ENCODE measurements around the gene MAP2K7. TPM values are rescaled to one million over a fixed set of nuclear protein-coding genes. Genes with fewer than 3 reads are reported as not detected.

Gene MAP2K7
- total and polyA plus RNA-seq, 2 donors: 9.8 to 31.0 TPM

Other genes with a start within 250 kb of the MAP2K7 start
- 2.3 TPM for gene RETN, start 234.8 kb upstream of the MAP2K7 start, total RNA-seq
- gene RETN, start 234.8 kb upstream of the MAP2K7 start, polyA plus RNA-seq: 17.8 TPM
- gene MCEMP1, start 226.8 kb upstream of the MAP2K7 start, total RNA-seq: 0.26 TPM
- gene MCEMP1, start 226.8 kb upstream of the MAP2K7 start, polyA plus RNA-seq: 1.1 TPM
- 21.6 TPM for gene TRAPPC5, start 223.0 kb upstream of the MAP2K7 start, total RNA-seq
- gene TRAPPC5, start 223.0 kb upstream of the MAP2K7 start, polyA plus RNA-seq: 112 TPM
- gene FCER2, start 201.7 kb upstream of the MAP2K7 start, total RNA-seq: 0.21 TPM
- 0.90 TPM for gene FCER2, start 201.7 kb upstream of the MAP2K7 start, polyA plus RNA-seq
- 0.48 TPM for gene CLEC4G, start 171.8 kb upstream of the MAP2K7 start, total RNA-seq
- gene CLEC4G, start 171.8 kb upstream of the MAP2K7 start, polyA plus RNA-seq: 1.1 TPM
- gene CD209, start 156.3 kb upstream of the MAP2K7 start, total RNA-seq: 6.2 TPM
- gene CD209, start 156.3 kb upstream of the MAP2K7 start, polyA plus RNA-seq: 5.3 TPM
- not detected for gene CLEC4M, start 140.6 kb upstream of the MAP2K7 start, total RNA-seq
- not detected for gene CLEC4M, start 140.6 kb upstream of the MAP2K7 start, polyA plus RNA-seq
- 7.8 TPM for gene EVI5L, start 73.7 kb upstream of the MAP2K7 start, total RNA-seq
- 21.1 TPM for gene EVI5L, start 73.7 kb upstream of the MAP2K7 start, polyA plus RNA-seq
- 0.11 TPM for gene PRR36, start 29.5 kb upstream of the MAP2K7 start, total RNA-seq
- 0.10 TPM for gene PRR36, start 29.5 kb upstream of the MAP2K7 start, polyA plus RNA-seq
- gene LRRC8E, start 15.4 kb upstream of the MAP2K7 start, total RNA-seq: 1.3 TPM
- gene LRRC8E, start 15.4 kb upstream of the MAP2K7 start, polyA plus RNA-seq: 1.1 TPM
- not detected for gene TGFBR3L, start 11.0 kb downstream of the MAP2K7 start, total RNA-seq
- 2.6 TPM for gene TGFBR3L, start 11.0 kb downstream of the MAP2K7 start, polyA plus RNA-seq
- gene SNAPC2, start 16.5 kb downstream of the MAP2K7 start, total RNA-seq: 6.8 TPM
- gene SNAPC2, start 16.5 kb downstream of the MAP2K7 start, polyA plus RNA-seq: 55.6 TPM
- gene CTXN1, start 22.3 kb downstream of the MAP2K7 start, total RNA-seq: 0.63 TPM
- 22.1 TPM for gene CTXN1, start 22.3 kb downstream of the MAP2K7 start, polyA plus RNA-seq
- gene TIMM44, start 39.8 kb downstream of the MAP2K7 start, total RNA-seq: 31.2 TPM
- 60.2 TPM for gene TIMM44, start 39.8 kb downstream of the MAP2K7 start, polyA plus RNA-seq
- gene ELAVL1, start 101.8 kb downstream of the MAP2K7 start, total RNA-seq: 41.1 TPM
- gene ELAVL1, start 101.8 kb downstream of the MAP2K7 start, polyA plus RNA-seq: 36.7 TPM
- gene CCL25, start 148.9 kb downstream of the MAP2K7 start, total RNA-seq: not detected
- gene CCL25, start 148.9 kb downstream of the MAP2K7 start, polyA plus RNA-seq: not detected
- 2.3 TPM for gene FBN3, start 245.7 kb downstream of the MAP2K7 start, total RNA-seq
- gene FBN3, start 245.7 kb downstream of the MAP2K7 start, polyA plus RNA-seq: not detected

All from urinary bladder (tissue), 2 donors.